Vagina (tissue), 2 donors: ENCODE measurements around the gene PPCDC.

Source experiments
- POLR2A ChIP-seq, 2 donors: fragments of 450-650 bp; IDR thresholded peaks; one replicate each; pipeline ENCODE4 v1.6.1; 2017; ENCODE audit warnings: antibody characterized with exemption in 2 of 2, mild to moderate bottlenecking in 2 of 2, moderate library complexity in 2 of 2
- POLR2AphosphoS5 ChIP-seq, 2 donors: sonication (generic); formaldehyde crosslinking; IDR thresholded peaks; one replicate each; pipeline ENCODE4 v1.9.0; 2017; ENCODE audit warnings: antibody characterized with exemption in 2 of 2, mild to moderate bottlenecking in 2 of 2, low read depth in 1 of 2; ENCODE audit not compliant: insufficient read depth in 1 of 2
- TF ChIP-seq, protein P1 (sequence below), 3 experiments: fragments of 450-650 bp in 2 of 3; fragments of 200-600 bp in 1 of 3; sonication (generic) in 1 of 3; IDR thresholded peaks; one replicate each; pipeline ENCODE4 v1.5.1; 2017 to 2019; ENCODE audit warnings: antibody characterized with exemption in 3 of 3, mild to moderate bottlenecking in 2 of 3, moderate library complexity in 2 of 3

DNA sequence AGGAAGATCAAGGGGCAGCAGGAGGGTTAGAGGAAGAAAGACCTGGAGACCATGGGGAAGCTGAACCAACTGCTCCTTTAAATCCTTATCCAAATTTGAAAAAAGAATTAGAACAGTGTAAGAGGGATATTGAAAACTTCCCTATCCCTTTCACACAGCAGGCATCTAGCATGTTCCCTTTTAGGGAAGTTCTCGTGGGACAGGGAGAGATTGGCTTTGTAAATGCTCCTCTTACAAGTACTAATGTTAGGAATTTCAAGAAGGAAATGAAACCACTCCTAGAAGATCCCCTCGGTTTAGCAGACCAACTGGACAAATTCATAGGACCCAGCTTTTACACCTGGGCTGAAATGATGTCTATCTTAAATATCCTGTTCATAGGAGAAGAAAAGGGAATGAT lies 41.5 kb downstream of the PPCDC start:
- TF ChIP-seq, protein P1, sequence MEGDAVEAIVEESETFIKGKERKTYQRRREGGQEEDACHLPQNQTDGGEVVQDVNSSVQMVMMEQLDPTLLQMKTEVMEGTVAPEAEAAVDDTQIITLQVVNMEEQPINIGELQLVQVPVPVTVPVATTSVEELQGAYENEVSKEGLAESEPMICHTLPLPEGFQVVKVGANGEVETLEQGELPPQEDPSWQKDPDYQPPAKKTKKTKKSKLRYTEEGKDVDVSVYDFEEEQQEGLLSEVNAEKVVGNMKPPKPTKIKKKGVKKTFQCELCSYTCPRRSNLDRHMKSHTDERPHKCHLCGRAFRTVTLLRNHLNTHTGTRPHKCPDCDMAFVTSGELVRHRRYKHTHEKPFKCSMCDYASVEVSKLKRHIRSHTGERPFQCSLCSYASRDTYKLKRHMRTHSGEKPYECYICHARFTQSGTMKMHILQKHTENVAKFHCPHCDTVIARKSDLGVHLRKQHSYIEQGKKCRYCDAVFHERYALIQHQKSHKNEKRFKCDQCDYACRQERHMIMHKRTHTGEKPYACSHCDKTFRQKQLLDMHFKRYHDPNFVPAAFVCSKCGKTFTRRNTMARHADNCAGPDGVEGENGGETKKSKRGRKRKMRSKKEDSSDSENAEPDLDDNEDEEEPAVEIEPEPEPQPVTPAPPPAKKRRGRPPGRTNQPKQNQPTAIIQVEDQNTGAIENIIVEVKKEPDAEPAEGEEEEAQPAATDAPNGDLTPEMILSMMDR (IDR thresholded peaks at IDR 0.05): no peak
- TF ChIP-seq POLR2A (IDR thresholded peaks at IDR 0.05) (no peak), POLR2AphosphoS5 (IDR thresholded peaks at IDR 0.05; ENCODE audit: insufficient read depth in 1 of 2, low read depth in 1 of 2) (no peak)
